ENCODE results near the gene HACD3. TPM values are rescaled to one million over a fixed set of nuclear protein-coding genes. Genes with fewer than 3 reads are reported as not detected.

HACD3 gene
- total and polyA plus RNA-seq, 9 of the 15 experiments (the other 6 are each of a cell fraction or from before 2014, with no cell fraction given), result 48.1 to 117 (median 72.8) TPM

DNA sequence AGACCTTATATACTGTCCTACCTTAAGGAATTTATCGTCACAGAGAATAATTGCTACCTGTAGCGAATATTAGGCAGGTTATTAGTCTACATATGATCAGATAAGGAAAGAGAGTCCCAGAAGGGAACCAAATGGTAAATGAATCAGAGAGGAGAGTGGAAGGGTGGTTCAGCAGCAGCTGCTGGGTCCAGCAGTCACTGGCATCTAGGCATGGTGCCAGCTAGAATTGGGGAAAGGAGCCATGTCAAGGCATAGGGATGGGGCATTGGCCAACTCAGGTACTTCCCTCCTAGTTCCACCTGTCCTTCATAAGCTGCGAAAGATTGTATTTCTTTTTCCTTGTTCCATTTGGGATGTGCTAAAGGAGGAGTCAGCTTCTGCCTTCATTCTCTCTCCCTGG lies 23.4 kb downstream of the HACD3 start (continued):
- TF ChIP-seq, protein P1, sequence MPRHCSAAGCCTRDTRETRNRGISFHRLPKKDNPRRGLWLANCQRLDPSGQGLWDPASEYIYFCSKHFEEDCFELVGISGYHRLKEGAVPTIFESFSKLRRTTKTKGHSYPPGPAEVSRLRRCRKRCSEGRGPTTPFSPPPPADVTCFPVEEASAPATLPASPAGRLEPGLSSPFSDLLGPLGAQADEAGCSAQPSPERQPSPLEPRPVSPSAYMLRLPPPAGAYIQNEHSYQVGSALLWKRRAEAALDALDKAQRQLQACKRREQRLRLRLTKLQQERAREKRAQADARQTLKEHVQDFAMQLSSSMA (CRISPR knock-in tag; IDR thresholded peaks at IDR 0.05), result no peak
- TF ChIP-seq KAT8 (IDR thresholded peaks at IDR 0.05; ENCODE audit: low read depth), result no peak
- TF ChIP-seq, protein P2, sequence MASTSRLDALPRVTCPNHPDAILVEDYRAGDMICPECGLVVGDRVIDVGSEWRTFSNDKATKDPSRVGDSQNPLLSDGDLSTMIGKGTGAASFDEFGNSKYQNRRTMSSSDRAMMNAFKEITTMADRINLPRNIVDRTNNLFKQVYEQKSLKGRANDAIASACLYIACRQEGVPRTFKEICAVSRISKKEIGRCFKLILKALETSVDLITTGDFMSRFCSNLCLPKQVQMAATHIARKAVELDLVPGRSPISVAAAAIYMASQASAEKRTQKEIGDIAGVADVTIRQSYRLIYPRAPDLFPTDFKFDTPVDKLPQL (IDR thresholded peaks at IDR 0.05; ENCODE audit: extremely low read depth, insufficient read length), result no peak
- TF ChIP-seq, protein P3, sequence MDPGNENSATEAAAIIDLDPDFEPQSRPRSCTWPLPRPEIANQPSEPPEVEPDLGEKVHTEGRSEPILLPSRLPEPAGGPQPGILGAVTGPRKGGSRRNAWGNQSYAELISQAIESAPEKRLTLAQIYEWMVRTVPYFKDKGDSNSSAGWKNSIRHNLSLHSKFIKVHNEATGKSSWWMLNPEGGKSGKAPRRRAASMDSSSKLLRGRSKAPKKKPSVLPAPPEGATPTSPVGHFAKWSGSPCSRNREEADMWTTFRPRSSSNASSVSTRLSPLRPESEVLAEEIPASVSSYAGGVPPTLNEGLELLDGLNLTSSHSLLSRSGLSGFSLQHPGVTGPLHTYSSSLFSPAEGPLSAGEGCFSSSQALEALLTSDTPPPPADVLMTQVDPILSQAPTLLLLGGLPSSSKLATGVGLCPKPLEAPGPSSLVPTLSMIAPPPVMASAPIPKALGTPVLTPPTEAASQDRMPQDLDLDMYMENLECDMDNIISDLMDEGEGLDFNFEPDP (CRISPR knock-in tag; IDR thresholded peaks at IDR 0.05), result no peak
- TF ChIP-seq, protein P4, sequence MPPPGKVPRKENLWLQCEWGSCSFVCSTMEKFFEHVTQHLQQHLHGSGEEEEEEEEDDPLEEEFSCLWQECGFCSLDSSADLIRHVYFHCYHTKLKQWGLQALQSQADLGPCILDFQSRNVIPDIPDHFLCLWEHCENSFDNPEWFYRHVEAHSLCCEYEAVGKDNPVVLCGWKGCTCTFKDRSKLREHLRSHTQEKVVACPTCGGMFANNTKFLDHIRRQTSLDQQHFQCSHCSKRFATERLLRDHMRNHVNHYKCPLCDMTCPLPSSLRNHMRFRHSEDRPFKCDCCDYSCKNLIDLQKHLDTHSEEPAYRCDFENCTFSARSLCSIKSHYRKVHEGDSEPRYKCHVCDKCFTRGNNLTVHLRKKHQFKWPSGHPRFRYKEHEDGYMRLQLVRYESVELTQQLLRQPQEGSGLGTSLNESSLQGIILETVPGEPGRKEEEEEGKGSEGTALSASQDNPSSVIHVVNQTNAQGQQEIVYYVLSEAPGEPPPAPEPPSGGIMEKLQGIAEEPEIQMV (tag; conservative IDR thresholded peaks at IDR 0.05; ENCODE audit: low read depth), result no peak

DNA sequence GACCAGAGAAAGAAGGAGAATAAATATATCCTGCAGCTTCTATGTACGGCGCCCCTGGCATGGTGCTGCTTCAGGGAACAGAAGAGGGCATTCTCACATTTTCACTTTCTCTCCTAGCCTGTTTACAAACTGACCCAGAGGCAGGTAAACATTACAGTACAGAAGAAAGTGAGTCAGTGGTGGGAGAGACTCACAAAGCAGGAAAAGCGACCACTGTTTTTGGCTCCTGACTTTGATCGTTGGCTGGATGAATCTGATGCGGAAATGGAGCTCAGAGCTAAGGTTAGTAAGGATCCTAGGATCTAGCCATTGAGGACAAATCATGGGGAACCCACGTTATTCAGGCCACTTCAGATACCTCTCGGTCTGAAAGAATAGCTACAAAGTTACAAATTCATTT lies 26.4 kb downstream of the HACD3 start:
- Histone ChIP-seq H3K79me2 (ENCODE audit: control insufficient read depth, insufficient read depth, low read length) (peaks cover 18% of the 10 kb centered on the region), H3K36me3 (ENCODE audit: control insufficient read depth, insufficient read depth, low read length) (peaks cover 79% of the 10 kb centered on the region), H3K27me3 (ENCODE audit: control insufficient read depth in 2 of 2, insufficient read depth in 2 of 2, low read length in 2 of 2) (no peaks in the 10 kb centered on the region), H3K9me1 (ENCODE audit: control insufficient read depth, insufficient read depth, low read length) (no peaks in the 10 kb centered on the region), H3K27ac (ENCODE audit: extremely low read depth, low read depth, low read length) (no peak overlapping the region), H3K9me3 (replicated peaks; ENCODE audit: control insufficient read depth, insufficient read depth, low read depth, low read length) (no peaks in the 10 kb centered on the region), H4K20me1 (replicated peaks; ENCODE audit: control insufficient read depth, insufficient read depth, low read length) (0 out of 2 replicates have a peak, but pooled peaks cover 6% of the 10 kb centered on the region), H3K9ac (ENCODE audit: insufficient read depth in 1 of 2, low read depth in 2 of 2, low read length in 2 of 2) (no peak overlapping the region), H3K4me2 (ENCODE audit: insufficient read depth, low read length) (no peak overlapping the region), H2AFZ (ENCODE audit: low read depth, low read length) (no peak overlapping the region), H3K4me1 (replicated peaks in 1 of 2; ENCODE audit: control insufficient read depth in 2 of 2, insufficient read depth in 2 of 2, low read length in 2 of 2) (peaks cover 0 to 4% of the 10 kb centered on the region in 2 experiments; a peak in 2 of 5 replicates), H3K4me3 (no peak overlapping the region)
- ATAC-seq (no peak), FAIRE-seq (no peak), DNase-seq (ENCODE audit: extremely low read depth in 1 of 4, low spot score in 3 of 4) (no peak)
- intact Hi-C loops (cut with micrococcal nuclease) (no loop called here), in situ Hi-C loops (cut with MboI) (no loop called here)
- no TSS peak for BruUV-seq (replicated peaks)
- ChIA-PET CTCF (ENCODE audit: low intra/inter-chr PET ratio) (no interaction called here), POLR2A (interaction anchor here (1.0 to 1.7 kb wide), 2 partner anchors 11 to 26 kb away, joined by 3 to 4 read pairs; partner anchors contain the start of gene HACD3)
- 92% methylated on average over 7 of the region's 7 CpGs for WGBS (ENCODE audit: insufficient coverage, low coverage, missing lambda C conversion rate)
- TF ChIP-seq, protein P5, sequence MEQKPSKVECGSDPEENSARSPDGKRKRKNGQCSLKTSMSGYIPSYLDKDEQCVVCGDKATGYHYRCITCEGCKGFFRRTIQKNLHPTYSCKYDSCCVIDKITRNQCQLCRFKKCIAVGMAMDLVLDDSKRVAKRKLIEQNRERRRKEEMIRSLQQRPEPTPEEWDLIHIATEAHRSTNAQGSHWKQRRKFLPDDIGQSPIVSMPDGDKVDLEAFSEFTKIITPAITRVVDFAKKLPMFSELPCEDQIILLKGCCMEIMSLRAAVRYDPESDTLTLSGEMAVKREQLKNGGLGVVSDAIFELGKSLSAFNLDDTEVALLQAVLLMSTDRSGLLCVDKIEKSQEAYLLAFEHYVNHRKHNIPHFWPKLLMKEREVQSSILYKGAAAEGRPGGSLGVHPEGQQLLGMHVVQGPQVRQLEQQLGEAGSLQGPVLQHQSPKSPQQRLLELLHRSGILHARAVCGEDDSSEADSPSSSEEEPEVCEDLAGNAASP (IDR thresholded peaks at IDR 0.05), result no peak
- no peak for TF ChIP-seq ZNF699 (CRISPR knock-in tag; IDR thresholded peaks at IDR 0.05; ENCODE audit: insufficient replicate concordance)
- no peak for TF ChIP-seq WHSC1 (IDR thresholded peaks at IDR 0.05; ENCODE audit: low read length)
- TF ChIP-seq, protein P6, sequence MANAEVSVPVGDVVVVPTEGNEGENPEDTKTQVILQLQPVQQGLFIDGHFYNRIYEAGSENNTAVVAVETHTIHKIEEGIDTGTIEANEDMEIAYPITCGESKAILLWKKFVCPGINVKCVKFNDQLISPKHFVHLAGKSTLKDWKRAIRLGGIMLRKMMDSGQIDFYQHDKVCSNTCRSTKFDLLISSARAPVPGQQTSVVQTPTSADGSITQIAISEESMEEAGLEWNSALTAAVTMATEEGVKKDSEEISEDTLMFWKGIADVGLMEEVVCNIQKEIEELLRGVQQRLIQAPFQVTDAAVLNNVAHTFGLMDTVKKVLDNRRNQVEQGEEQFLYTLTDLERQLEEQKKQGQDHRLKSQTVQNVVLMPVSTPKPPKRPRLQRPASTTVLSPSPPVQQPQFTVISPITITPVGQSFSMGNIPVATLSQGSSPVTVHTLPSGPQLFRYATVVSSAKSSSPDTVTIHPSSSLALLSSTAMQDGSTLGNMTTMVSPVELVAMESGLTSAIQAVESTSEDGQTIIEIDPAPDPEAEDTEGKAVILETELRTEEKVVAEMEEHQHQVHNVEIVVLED (CRISPR knock-in tag; IDR thresholded peaks at IDR 0.05), result no peak
- TF ChIP-seq, protein P7, sequence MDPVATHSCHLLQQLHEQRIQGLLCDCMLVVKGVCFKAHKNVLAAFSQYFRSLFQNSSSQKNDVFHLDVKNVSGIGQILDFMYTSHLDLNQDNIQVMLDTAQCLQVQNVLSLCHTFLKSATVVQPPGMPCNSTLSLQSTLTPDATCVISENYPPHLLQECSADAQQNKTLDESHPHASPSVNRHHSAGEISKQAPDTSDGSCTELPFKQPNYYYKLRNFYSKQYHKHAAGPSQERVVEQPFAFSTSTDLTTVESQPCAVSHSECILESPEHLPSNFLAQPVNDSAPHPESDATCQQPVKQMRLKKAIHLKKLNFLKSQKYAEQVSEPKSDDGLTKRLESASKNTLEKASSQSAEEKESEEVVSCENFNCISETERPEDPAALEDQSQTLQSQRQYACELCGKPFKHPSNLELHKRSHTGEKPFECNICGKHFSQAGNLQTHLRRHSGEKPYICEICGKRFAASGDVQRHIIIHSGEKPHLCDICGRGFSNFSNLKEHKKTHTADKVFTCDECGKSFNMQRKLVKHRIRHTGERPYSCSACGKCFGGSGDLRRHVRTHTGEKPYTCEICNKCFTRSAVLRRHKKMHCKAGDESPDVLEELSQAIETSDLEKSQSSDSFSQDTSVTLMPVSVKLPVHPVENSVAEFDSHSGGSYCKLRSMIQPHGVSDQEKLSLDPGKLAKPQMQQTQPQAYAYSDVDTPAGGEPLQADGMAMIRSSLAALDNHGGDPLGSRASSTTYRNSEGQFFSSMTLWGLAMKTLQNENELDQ (CRISPR knock-in tag; IDR thresholded peaks at IDR 0.05; ENCODE audit: borderline replicate concordance), result no peak

Data from K562 (cell line).